ENCODE data around the gene ZNF423.

ZNF423 gene

DNA sequence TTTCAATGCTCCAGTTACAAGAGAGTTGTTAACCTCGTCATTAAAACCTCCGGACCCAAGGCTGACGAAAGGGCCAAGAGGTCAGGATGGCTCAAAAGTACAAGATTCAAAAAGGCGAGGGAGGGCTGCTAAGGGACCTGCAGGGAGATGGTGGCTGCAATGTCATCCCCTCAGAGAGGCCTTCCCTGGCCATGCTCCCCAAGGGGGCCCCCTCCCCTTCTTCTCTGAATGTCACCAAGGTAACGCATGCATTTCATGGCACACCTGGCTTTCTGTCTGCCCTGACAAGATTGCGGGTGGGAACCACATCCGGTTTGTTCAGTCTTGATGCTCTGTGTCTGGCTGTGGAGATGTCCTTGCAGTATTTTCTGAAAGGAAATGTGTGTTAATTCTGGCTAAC, 392.4 kb downstream of the ZNF423 start:
- FAIRE-seq = no peak

DNA sequence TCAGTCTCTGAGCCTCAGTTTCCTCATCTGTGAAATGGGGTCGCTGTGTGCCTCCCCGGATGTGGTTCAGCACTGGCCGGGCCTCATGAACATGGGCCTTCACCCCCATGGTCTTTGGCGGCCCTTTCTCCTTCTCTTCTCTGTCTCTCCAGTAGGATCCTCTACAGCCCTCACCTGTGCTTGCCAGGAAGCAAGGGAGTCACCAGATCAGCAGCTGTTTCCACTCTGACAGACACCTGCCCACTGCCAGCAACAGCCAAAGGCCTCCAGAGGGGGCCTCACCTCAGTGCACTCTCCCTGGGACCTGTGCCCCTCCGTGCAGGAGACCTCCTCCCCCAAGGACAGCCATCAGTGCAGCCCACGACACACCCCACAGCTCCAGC, 392.9 kb downstream of the ZNF423 start:
- FAIRE-seq = no peak

DNA sequence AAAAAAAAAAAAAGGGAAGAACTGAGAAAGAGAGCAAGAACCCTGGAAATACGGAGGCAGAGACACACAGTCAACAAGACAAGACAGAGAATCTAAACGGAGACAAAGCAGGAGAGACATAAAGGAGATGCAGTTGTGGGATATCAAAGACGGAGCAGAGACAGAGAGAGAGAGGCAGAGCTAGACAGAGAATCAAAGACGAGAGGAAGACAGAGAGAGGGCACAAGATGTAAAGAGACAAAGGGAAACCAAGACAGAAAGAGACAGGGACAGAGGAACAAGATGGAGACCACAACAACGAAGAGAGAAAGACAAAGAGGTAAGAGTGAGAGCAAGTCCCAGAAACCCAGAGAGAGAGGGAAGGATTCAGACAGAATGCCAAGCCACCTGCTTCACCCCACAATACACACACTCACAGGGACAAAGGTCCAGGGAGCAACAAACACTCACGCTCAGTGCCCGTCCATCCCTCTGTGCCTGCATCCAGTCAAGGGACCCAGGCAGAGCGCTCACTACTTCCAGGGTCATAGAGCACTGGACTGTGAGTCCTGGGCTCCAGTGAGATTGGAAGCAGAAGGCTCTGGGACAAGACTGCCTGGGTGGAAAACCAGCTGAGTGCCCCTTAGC, 393.4 kb downstream of the ZNF423 start:
- no peak for FAIRE-seq

- FAIRE-seq = no peak
Measured at GRCh38 chr16:49461517-49461951, 394.4 kb downstream of the ZNF423 start.

GRCh38 chr16:49460786-49461470, 395.0 kb downstream of the ZNF423 start:
- FAIRE-seq = no peak

DNA sequence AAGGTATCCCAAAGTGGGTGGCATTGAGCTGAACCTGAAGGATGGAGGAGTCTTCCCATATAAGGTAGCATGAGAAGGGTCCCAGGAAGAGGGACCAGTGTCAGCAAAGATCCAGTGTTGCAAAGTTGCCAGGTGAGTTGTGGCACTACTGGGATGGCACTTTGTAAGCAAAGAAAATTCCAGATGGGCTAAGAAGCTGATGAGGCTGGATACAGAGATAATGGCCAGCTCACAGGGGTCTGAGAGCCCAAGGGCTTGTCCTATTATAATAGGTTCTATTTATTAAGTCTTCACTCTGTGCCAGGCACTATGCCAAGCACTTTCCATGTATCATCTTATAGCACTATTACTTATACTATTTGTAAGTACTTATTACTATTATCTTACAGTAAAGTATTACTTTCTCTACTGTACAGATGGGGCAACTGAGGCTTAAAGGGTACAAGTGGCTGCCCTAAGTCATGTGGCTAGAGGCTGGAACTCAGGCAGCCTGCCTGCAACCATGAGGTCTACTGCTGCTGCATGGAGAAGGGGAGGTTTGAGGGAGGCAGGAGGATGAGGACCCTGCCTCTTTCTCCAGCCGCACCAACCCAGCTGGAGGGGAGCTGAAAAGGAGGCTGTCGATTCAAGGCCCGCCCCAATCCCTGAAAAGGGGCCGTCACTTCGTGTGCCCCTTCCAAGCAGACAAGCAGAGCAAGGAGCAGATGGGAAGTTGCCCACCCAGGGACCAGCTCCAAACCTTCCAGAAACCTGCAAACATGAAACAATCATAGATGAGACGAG, 395.8 kb downstream of the ZNF423 start:
- no peak for FAIRE-seq

- no peak for FAIRE-seq
Measured at GRCh38 chr16:49458656-49459445, 397.1 kb downstream of the ZNF423 start.

GRCh38 chr16:49458243-49458642, 397.7 kb downstream of the ZNF423 start:
- no peak for FAIRE-seq

GRCh38 chr16:49457196-49457595, 398.7 kb downstream of the ZNF423 start:
- no peak for FAIRE-seq

DNA sequence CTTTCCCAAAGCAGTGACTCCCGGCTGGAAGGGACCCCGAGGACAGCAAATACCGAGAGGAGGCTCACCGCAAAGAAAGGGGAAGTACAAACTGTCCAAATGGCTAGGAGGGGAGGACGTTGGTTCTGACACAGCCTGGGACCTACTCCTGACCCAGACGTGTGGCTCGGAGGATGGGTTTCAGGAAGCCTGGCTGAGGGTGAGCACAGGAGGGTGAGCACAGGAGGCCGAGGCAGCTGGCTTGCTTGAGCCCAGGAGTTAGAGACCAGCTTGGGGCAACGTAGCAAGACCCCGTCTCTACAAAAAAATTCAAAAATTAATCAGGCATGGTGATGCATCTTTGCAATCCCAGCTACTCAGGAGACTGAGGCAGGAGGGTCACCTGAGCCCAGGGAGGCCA, 399.1 kb downstream of the ZNF423 start:
- no peak for FAIRE-seq

- no peak for FAIRE-seq
Measured at GRCh38 chr16:49455991-49456745, 399.7 kb downstream of the ZNF423 start.

DNA sequence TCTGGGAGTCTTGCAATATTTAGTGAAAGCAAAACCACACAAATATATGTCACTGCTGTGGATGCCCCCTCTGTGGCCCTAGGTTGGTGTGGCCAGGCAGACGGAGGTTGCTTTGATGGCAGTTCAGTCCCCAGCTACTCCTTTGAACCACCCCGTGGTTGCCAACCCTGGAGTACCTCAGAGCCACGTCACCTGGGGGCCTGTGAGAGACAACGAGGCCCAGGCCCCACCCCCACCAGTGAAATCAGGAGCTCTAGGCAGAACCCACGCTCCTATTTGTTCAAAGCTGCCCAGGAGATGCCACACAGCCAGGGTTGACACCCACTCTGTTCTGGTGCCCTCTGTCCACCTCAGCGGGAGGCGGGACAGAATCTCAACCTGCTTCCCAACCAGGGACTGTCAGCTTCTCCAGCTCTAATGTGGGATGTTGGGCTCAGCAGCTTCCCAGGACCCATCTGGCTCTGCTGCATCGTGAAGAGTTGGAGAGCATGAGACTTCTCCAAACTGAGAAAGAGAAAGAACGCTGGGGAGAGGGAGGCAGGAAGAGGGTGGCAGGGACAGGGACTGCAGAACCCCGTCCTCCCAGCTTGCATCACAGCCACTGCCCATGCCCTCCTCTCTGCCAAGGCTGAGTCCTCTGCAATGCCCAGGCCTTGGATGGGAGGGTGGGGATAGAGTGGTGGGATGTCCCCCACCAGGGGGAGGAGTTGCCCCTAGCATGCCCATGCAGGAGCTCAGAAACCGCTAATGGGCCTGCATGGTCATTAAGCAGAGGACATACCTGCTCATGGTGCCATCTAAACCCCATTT, 400.5 kb downstream of the ZNF423 start:
- no peak for FAIRE-seq

- FAIRE-seq = no peak
Measured at GRCh38 chr16:49454426-49455180, 401.3 kb downstream of the ZNF423 start.

DNA sequence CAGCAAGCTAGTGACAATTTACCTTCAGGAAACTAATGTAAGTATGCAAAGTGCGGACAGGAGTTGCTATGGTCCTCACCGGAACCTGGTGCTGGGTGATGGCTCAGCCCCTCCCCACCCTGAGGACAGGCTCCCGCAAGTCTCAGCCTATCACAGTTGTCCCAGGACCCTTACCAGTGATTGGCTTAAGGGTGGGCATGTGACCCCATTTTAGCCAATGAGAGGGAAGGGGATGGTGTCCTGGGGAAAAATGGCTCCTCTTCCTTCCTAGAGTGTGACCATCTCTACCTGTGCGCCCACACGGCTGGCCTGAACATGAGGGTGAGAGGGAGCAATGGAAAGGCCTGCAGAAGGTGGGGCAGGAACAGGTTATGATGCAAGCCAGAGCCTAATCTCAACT, 401.9 kb downstream of the ZNF423 start:
- no peak for FAIRE-seq

DNA sequence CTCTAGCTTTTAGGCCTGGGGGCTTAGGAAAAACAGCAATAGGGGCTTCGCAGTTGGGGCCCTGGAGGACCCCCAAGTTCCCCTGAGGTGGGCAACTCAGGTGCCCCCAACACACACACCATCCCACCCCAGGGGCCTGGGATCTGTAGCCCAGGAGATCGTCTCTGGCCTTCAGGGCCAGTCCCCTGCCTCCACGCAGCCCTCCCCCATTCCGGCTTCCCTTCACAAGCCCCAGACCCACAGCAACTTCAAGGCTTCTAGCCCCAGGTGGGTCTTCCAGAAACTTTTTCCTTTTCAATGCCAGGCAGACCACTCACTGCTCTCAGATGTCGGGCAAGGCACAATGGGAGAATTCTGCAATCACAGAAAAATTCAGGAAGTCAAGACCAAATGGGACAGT, 402.9 kb downstream of the ZNF423 start:
- FAIRE-seq = no peak

- FAIRE-seq = no peak
Measured at GRCh38 chr16:49452578-49452977, 403.3 kb downstream of the ZNF423 start.

DNA sequence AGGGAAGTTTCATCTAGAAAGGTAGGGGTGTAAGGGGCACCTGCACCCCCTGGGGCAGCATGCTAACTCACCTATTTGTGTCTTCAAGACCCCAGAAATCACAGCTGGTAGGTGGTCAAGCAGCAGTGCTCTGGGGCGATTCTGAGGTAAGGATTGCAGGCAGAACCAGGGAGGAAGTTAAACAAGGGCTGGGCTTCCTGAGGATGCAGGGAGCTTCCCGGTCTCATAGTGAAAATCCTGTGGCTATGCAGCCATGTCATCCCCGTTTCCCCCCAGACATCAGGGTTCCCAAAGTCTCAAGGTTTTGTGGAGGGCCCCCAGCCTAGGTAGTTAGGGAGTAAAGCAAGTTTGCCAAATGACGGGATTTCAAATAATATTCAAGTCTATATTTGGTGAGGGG, 403.8 kb downstream of the ZNF423 start:
- no peak for FAIRE-seq

GRCh38 chr16:49446805-49447204, 409.1 kb downstream of the ZNF423 start:
- FAIRE-seq = no peak

DNA sequence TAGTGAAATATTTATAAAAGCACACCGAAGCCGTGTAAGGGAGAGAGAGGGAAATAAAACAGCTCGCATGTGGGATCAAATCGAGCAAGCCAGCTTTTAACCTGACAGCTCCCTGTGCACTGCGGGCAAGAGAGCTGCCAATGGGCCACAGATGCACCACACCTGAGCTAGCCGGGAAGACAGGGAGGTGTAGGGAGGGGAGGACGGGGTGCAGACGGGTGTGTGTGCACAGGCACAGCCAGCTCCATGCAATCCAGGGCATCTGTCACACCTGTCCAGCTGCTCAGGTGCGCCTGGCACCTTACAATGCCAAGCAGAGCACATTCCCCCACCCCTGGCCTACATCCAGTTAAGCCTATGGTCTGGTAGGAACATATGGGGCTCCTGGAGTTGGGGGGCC, 412.3 kb downstream of the ZNF423 start:
- FAIRE-seq = no peak

GRCh38 chr16:49442805-49443204, 413.1 kb downstream of the ZNF423 start:
- no peak for FAIRE-seq

GRCh38 chr16:49441366-49441780, 414.5 kb downstream of the ZNF423 start:
- no peak for FAIRE-seq
